A172 (cell line): Measurements from ENCODE around the gene PAPSS1. TPM values are rescaled to one million over a fixed set of nuclear protein-coding genes. Genes with fewer than 3 reads are reported as not detected.
A peak's percentile ranks its signal among the peaks of the same experiment; 100 is the strongest.

Source experiments
- DNase-seq: peaks from one replicate; pipeline ENCODE4 v3.0.0-alpha.2; 2015; ENCODE audit warnings: low spot score
- total RNA-seq: library from RNA; depleted of rRNA; stranded (reverse); fragments of >200 nt; shearing (Covaris generic); gene quantifications from 2 replicates; pipeline ENCODE4 v1.2.3, GENCODE V29; 2014

The PAPSS1 gene
- total RNA-seq, 1 experiment from 2014 or later: 62.3 TPM

DNA sequence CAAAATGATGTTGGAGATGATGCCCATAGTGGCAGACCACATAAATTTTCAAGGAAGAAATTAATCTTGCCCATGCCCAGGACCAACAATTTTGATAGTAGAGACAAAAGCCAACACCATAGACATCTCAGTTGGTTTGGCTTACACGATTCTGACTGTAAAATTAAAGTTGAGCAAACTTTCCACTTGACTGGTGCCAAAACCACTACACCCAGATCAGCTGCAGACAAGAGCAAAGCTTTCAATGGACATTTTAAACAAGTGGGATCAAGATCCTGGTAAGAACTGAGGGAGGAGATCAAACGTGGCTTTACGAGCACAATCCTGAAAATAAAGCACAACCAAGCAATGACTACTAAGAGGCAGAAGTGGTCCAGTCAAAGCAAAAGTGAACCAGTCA lies 90.7 kb downstream of the PAPSS1 start:
- no peak for DNase-seq

DNA sequence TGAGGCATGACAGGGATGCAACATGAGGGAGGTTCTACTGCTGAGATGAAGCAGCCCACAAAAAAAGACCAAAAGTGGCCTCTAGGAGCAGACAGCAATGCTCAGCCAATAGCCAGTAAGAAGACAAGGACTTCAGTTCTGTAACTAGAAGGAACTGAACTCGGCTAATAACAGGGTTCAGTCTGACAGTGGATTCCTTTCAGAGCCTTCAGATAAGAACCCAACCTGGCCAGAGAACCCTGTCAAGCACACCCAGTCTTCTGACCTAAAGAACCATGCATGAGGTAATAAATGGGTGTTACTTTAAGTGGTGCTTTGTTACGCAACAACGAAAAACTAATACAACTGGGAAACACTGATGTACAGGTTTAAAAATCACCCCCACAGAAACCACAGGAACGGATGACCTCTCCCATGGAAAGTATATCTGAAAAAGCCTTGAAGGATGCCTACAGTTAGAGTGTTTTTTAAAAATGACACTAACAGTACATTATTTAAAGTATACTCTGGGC lies 94.6 kb downstream of the PAPSS1 start:
- no peak for DNase-seq

DNA sequence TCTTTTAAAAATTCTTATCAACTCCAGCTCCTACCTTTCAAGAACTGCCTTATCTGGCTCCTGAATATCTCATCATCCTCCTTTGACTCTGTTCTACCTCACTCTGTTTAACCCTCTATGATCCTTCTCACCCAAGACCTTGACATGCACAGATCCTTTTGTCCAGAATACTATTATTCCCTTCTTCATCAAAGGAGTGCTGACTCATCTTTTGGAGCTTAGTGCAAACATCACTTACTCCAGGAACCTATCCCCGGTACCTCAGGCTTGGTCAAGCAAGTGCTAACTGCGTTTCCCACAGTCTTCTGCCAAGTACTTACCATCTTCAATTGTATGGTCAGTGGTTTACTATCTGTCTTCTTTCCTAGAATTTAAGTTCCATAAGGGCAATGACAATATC lies 96.0 kb downstream of the PAPSS1 start:
- DNase-seq: no peak

DNA sequence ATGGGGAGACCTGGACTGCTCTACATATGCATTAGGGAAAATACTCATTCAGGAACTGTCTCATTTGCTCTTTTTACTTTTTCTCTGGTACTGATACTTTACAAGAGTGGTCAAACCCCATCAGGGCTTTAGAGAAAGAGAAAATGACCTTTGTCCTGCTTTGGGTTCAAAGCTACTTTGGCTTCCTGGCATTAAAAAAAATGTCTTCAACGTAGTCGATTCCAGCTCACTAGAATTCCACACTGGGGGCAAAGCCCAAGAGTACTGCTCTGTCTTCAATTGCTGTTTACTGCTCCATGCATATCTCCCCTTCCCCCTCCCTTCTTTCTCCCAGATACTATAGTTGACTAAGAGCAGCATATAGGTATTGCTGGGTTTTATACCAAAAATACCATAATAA lies 98.0 kb downstream of the PAPSS1 start:
- no peak for DNase-seq

DNA sequence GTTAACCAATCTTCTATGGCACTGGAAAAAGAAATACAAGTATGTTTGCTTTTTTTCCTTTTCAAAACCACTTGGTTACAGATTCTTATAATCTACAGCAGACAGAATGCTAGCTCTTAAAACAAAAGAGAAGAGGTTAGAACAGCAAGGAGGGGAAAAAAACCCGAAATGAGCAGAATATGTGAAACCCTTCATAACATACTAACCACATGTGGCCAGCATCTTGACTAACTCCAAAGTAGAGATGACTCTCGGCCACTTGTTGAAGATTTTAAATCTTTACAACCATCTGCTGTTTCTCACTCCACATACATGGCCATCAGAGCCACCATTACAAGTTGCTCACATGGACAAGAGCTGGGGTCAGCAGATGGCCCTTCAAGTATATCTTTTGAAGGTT lies 100.3 kb downstream of the PAPSS1 start:
- DNase-seq: no peak

DNA sequence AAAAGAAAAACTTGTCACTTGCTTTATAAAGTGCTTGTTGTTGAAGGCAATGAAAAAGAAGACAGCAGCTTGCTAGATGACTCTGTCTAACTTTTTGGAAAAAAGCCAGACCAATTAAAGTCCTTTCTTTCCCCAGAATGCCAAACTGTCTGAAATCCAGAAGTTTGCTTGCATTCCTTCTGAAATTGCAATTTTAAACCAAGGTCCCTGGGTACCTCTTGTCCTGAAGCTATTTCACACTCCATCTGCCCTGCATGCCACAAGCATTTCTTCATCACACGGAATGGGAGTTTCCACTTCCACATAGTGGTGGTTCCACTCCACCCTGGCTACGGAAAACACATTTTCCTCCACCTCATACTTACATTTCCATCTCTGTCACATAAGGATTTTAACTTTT lies 101.0 kb downstream of the PAPSS1 start:
- peak; percentile 68 for DNase-seq

DNA sequence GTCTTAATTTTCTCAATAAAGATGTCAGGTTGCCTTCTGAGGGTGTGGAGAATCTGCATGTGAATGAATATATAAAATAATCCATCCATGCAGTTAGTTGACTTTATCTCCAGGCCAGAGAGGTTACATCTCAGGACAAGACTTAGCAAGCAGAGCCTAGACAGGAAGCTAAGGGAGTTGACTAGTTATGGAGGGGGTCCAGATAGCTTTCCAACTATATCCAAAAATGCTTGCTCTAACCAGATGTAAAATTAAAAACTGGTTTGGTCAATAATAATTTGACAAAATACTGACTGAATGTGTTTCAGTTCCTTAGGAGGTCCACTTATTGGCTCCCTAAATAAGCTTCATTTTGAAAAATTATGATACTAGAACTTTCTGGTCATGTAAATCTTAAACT lies 101.4 kb downstream of the PAPSS1 start:
- no peak for DNase-seq

DNA sequence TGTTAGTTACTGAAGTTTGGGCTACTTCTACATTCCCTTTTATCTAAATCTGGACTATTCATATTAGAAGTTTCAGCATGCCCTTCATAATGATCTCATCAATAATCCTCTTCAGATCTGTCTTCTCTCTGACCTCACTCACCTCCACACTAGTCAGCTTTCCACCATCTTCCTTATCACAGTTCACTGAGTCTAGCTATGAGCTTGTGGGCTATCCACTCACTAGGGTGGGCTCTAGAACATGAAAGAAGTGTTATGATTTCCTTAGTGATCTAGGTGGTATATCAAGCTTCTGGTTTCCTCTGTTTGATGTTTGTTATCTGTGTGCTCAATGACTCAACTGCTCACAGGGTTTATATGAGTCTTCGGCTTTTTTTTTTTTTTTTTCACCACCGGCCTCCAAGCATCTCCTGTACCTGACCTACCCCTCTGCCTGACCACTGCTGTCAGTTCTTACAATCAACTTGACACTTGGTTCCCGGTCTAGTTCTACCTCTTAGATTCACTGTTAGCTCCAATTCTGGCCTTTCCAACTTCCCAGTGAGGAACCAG lies 103.1 kb downstream of the PAPSS1 start:
- no peak for DNase-seq

DNA sequence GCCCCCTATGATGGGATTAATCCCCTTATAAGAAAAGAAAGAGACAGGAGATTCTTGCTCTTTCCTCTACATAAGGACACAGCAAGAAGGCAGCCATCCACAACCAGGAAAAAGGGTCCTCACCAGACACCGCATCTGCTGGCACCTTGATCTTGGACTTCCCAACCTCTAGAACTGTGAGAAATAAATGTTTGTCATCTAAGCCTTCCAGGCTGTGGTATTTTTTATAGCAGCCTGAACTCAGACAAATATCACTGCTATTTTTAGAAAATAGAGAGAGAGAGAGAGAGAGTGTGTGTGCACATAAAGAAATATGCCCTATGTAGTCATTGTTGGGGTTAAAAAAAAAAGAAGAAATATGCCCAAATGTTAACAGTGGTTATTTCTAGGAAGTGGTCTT lies 104.2 kb downstream of the PAPSS1 start:
- no peak for DNase-seq

DNA sequence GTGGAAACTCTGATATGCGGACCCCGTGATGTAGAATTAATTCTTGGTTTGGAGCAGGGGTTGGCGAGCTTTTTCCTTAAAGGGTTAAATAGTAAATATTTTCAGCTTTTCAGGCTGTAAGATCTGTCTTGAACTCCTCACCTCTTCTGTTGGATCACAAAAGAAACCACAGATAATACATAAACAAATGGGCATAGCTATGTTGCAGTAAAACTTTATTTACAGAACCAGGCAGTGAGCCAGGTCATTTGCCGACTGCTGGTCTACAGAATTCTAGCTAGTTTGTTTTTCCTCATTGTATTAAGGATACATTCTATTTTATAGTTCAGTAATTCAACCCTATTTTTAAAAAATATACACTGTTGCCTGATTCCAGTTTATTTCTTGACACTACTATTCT lies 116.6 kb downstream of the PAPSS1 start:
- DNase-seq: no peak

DNA sequence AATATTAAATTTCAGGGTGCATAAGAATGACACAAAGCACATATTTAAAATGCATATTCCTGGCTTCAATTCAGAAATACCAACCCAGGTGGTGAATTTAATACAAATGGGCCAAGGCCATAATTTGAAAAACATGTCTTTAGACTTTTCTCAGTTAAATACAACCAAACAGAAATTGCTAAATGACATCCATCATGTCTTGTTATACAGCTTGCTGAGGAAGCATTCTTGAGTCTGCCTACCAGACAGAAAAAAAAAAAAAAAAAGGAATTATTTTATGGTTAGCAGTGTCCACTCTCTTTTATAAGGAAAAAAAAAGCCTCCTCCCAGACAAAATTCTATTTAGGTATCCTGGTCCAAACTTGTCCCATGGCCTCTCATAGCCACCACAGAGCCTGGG lies 119.1 kb downstream of the PAPSS1 start:
- DNase-seq: no peak

DNA sequence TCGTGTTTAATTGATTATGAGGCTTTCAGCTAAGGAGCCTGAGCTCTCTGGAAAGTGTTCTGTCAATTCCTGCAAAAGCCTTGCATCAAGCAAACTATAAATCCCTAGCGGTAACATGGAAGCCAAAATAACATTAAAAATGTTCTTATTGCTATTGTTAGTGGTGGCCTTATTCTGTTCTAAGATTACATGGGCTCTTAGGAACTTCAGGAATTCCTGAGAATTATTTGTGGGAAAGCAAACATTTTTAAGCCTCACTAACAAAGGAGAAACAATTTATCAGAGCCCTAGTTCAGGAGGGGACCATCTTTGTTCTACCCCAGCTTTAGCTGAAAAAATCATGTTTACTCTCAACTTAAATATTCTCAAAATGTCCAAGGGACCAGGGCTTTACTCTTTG lies 119.6 kb downstream of the PAPSS1 start:
- peak; percentile 34 for DNase-seq

DNA sequence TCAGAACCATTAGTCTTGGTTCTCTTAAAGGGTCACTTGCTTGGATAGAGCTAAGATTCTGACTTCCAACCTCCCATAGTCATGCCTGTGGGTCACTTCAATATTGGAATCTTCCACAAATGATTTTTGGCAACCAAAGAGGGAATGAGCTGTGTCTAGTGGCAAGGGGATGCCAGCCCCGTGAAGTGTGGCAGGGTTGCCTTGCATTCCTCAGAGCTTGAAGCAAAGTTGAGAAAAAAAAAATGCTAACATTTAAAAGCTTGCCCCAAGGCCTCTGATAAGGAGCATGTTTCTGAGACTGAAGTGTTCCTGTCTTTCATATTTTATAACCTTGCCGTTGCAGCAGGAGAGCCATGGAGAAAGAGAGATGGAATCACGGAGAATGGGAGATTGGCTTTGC lies 120.2 kb downstream of the PAPSS1 start:
- DNase-seq: no peak

DNA sequence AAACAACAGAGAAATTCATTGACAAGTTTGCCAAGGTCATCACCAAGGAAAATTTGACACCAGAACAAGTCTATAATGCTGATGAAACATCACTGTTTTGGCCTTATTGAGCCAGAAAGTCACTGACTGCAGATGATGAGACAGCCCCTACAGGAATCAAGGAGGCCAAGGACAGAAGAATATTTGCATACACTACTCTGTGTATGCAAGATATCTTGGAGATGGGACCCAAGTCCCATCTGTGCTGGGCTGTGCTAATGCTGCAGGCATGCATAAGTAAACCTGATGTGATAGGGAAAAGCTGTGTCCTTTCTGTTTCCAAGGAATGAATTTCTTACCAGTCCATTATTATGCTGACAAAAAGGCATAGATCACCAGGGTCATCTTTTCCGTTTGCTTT lies 126.8 kb downstream of the PAPSS1 start:
- DNase-seq: no peak

DNA sequence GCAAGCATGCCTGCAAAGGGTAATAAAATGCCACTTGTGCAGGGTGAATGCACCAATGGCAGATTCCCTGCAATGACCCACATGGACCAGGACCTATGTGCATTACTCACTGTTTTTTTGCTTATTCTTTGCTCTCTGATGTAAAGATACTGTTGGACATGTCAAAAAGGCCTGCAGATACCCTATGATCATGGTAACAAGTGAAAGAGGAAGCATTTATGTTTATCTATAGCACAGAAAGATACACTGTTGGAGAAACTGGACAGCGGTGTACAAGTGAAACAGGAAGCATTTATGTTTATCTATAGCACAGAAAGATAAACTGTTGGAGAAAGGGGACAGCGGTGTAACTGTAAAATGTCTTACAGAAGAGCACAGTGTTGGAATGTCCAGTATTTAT lies 127.5 kb downstream of the PAPSS1 start:
- DNase-seq: no peak

DNA sequence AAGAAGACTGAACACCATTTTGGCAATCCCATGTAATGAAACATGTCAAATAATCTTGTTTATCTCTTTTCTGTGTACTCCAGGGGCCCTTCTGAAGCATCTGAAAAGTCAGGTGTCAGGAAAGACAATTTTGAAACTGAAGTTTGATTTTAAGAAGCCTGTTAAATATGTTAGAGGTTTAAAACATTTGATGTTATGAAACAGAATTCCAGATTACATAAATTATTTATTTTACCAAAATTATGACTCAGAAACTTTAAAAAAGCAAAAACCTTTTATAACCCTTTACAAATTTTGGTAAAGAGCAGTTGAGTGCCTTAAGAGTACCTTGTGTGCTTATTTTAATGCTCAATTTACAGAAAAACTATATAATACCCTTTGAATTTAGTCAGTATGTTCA lies 130.8 kb downstream of the PAPSS1 start:
- no peak for DNase-seq

DNA sequence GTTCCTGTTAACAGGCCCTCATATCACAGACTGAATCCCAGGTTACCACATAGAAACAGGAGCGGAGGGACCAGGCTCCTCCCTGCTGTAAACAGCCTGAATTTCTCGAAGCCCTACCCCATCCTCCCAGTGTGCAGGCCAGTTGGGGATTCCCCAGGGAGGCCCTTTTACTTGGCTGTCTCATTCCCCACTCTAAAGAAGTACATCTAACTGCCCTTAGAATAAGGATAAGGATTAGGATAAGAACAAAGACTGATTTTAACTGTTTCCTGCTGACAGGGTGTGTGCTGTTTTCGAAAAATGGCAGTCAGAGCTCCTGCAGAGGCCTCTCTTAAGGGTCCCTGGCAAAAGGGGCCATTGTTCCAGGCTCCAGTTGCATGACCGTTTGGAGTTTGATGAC lies 133.7 kb downstream of the PAPSS1 start:
- DNase-seq: no peak

DNA sequence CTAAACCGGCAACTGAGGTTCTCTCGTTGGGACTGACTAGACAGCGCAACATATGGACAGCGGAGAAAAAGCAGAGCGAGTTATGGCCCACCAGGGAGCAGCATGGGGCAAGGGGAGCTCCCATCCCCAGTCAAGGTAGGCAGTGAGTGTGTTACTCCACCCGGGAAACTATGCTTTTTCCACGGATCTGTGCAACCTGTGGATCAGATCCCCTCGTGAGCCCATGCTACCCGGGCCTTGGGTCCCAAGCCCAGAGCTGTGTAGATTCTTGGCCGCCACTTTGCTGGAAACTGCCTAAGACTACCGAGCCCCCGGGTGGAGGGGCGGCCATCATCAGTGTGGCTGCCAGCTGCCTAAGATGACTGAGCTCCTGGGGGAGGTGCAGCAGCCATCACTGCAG lies 140.9 kb downstream of the PAPSS1 start:
- no peak for DNase-seq

DNA sequence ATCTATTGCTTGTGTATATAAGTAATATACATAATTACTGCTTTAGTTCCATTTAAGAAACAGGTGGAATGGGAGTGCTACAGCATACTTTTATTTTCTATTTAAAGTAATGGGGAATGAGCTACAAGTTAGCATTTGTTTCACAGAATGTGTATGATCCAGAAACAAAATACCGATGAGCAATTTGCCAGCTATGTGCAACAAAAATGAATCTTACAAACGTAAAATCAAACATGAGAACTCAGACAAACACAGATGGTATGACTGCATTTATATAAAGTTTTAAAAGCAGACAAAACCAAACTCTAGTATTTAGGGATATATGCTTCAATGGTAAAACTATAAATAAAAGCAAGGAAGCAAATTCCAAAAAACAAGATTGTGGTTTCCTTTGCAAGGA lies 141.7 kb downstream of the PAPSS1 start:
- no peak for DNase-seq

DNA sequence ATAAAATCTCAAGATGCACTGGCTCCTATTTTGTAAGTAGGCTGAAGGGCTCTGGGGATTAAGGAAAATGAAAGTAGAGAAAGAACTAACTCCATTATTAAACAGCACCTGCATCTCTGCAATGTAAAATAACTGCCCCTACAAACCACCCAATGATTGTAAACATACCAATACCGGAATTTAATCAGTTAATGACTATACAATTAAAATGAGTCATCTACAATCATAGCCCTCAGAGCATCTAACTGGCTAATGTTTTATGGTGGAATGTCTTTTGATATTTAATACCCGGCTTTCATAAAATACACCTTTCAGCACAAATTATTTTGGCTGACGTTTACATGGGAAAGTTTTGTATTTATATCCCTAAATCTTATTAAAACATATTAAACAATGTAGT lies 142.3 kb downstream of the PAPSS1 start:
- DNase-seq: no peak

DNA sequence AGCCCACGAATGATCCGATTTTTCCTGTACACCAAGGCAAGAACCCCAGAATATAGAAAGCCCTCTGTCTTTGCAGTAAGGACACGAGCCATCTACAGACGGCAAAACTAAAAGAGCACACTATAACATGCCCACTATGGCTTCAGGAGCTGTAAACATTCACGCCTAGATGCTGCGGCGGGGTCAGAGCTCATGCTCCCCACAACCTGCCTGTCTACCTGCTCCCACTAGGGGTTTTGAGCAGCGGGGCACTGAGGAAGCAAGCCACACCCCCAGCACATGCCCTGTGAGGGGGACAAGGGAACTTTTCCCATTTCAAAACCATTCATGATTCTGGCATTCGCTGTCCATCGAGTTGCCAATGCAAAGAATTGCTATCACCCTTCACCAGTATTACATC lies 144.8 kb downstream of the PAPSS1 start:
- DNase-seq: no peak

DNA sequence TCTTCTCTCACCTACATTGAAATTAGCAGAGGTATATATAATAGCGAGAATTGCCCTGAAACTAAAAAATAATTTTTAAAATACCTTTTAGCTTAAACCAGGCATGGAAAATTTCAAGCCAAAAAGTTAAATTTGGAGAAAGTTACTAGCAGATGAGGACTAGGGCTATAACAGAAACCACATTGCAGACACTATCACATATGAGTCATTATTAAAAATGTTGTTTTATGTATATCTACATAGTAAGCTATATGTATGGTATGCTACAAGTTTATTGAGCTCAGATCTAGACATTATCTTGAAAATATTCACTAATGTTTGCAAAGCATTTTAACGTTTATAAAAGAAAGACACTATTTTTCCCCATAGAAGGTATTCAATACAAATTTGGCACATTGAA lies 147.8 kb downstream of the PAPSS1 start:
- no peak for DNase-seq

DNA sequence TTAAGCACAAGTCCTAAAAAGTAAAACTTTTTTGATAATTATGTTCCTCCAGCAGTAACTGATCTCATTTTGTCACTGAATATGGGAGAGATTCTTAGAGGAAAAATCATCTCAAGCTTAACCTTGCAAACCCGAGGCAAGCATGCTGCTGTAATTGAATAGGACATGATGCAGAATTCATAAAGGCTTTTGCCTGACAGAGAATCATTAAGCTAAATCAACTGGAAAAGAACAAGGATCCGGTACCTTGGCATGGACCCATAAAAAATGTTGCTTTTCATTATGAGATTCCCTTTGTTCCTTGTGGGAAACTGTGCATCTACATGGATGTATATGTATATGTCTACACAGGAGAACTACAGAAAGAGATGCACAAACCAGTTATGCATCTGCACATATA lies 149.1 kb downstream of the PAPSS1 start:
- DNase-seq: no peak

DNA sequence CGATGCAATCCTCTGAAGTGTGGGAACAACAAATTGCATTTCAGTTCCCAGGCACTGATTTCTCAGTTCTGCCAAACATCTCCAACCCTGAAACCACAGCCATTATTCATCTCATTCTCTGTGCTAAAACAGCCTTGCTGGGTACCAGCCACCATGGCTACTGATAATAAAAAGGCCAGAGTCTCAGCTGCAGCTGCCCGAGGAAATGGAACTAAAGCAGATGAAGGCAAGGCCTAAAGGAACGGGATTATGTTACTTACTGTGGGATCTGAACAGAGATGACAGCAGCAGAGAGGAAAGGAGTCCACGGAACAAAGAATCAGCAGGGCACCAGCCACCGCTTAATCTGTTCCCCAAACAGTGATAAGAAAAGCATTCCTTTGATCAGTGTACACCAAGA lies 155.7 kb downstream of the PAPSS1 start:
- DNase-seq: peak; percentile 44
